Stimulated activated CD4-positive, alpha-beta T cell treated with anti-CD3 and anti-CD28 coated beads, Interleukin-4, amount 100 ng/mL, for 48 hours (primary cell): ENCODE data around the gene GZMM.

Experiments
- DNase-seq, 2 donors: peaks; one replicate each; pipeline ENCODE4 v3.0.0-alpha.2; 2020; ENCODE audit warnings: low read depth in 2 of 2

Gene GZMM

GRCh38 chr19:597406-598315 lies 53.8 kb downstream of the GZMM start:
- no peak for DNase-seq
